ENCODE results near the gene ZNF267.

ZNF267 gene

DNA sequence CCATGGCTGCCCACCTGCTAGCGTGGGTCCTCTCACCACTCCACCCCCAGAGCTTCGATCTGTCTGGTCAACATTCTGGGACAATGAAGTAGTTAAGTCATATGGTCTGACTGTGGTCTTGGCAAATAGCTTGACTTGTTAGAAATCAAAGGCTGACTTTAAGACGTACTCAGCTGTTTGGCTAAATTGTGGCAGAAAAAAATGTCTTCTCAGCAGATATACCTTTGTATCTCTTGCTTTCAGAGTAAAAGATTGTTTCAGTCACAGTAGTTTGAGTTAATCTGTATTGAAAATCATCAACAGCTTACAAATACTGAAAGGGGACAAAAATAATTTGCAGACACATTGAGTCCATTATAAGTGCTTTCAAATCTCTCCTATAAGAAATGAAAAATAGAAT lies 2.1 kb upstream of the ZNF267 start:
- TF ChIP-seq, protein P1, sequence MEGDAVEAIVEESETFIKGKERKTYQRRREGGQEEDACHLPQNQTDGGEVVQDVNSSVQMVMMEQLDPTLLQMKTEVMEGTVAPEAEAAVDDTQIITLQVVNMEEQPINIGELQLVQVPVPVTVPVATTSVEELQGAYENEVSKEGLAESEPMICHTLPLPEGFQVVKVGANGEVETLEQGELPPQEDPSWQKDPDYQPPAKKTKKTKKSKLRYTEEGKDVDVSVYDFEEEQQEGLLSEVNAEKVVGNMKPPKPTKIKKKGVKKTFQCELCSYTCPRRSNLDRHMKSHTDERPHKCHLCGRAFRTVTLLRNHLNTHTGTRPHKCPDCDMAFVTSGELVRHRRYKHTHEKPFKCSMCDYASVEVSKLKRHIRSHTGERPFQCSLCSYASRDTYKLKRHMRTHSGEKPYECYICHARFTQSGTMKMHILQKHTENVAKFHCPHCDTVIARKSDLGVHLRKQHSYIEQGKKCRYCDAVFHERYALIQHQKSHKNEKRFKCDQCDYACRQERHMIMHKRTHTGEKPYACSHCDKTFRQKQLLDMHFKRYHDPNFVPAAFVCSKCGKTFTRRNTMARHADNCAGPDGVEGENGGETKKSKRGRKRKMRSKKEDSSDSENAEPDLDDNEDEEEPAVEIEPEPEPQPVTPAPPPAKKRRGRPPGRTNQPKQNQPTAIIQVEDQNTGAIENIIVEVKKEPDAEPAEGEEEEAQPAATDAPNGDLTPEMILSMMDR (IDR thresholded peaks at IDR 0.05; ENCODE audit: low read depth, low read length): no peak
- H3K36me3 ChIP-seq: peaks cover 5% of the 10 kb centered on the region
- no peak overlapping the region for H3K27ac ChIP-seq

DNA sequence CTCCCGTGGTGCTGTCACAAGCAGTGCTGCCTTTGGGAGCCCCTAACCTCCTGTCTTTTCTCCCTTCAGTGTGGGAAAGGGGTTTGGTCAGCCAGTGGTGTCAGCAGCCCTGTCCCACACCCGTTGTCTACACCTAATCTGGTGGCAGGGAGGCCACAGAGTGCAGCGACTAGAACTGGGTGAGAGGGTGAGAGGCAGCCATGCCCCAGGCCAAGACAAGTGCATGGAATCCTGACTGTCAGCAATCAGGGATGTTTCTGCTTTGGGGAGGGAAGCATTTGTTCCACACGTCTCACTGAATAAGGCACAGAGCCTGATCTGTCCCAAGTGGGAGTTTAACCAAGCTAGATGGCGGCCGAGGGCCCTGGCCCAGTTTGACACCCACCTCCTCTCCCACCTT lies 1.4 kb upstream of the ZNF267 start:
- Histone ChIP-seq H3K27ac (no peak overlapping the region), H3K4me3 (ENCODE audit: low read depth, low read length) (no peak overlapping the region), H3K27me3 (ENCODE audit: insufficient read depth, low read depth, severe bottlenecking) (peaks cover 4% of the 10 kb centered on the region), H3K36me3 (peaks cover 5% of the 10 kb centered on the region), H3K9me3 (ENCODE audit: severe bottlenecking) (no peaks in the 10 kb centered on the region)
- no peak for DNase-seq
- TF ChIP-seq, protein P1 (IDR thresholded peaks at IDR 0.05; ENCODE audit: low read depth, low read length): no peak

More for the DNA sequence above, 2.1 kb upstream of the ZNF267 start:
- no peak for DNase-seq
- Histone ChIP-seq H3K27me3 (ENCODE audit: insufficient read depth, low read depth, severe bottlenecking) (peaks cover 4% of the 10 kb centered on the region), H3K9me3 (ENCODE audit: severe bottlenecking) (no peaks in the 10 kb centered on the region), H3K4me3 (ENCODE audit: low read depth, low read length) (no peak overlapping the region)

DNA sequence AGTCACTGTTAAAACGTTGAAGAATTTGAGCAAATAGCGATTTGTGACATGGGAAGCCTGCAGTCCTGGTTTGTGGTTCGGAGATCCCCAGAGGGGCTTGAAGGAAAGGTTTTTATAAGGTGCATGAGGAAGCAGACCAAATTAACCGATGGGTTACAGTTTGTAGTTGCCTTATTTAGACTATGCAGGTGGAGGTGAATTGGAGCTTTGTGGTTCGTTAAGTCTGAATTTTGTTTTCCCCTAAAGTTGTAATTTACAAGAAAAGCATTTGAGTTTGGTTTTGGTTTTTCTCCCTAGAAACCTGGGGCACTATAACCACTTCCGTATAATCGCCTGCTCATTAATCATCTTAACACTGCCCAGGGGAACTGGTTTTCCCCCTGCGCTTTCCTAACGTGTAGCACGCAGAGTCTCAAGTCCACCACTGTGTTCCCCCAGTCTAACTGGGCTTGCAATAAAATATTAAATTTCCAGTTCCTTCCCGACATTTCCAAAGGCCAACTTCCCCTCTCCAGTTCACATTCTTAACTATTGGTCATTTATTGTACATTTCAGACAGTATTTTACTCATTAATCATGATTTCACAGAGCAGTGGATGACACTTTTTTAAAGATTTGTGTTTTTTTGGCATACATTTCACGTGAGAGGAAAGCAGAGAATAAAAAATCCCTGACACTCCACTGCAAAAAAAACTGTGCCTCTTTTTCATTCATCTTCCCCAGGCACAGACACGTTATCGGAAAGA lies 932 bp downstream of the ZNF267 start:
- TF ChIP-seq, protein P1 (IDR thresholded peaks at IDR 0.05; ENCODE audit: low read depth, low read length): no peak
- no peak for DNase-seq
- peak overlapping the region; percentile 90 for H3K27ac ChIP-seq
- no peaks in the 10 kb centered on the region for H3K27me3 ChIP-seq (ENCODE audit: insufficient read depth, low read depth, severe bottlenecking)
- H3K4me3 ChIP-seq (ENCODE audit: low read depth, low read length): peak overlapping the region; percentile 96
- peaks cover 8% of the 10 kb centered on the region for H3K36me3 ChIP-seq
- H3K9me3 ChIP-seq (ENCODE audit: severe bottlenecking): no peaks in the 10 kb centered on the region

DNA sequence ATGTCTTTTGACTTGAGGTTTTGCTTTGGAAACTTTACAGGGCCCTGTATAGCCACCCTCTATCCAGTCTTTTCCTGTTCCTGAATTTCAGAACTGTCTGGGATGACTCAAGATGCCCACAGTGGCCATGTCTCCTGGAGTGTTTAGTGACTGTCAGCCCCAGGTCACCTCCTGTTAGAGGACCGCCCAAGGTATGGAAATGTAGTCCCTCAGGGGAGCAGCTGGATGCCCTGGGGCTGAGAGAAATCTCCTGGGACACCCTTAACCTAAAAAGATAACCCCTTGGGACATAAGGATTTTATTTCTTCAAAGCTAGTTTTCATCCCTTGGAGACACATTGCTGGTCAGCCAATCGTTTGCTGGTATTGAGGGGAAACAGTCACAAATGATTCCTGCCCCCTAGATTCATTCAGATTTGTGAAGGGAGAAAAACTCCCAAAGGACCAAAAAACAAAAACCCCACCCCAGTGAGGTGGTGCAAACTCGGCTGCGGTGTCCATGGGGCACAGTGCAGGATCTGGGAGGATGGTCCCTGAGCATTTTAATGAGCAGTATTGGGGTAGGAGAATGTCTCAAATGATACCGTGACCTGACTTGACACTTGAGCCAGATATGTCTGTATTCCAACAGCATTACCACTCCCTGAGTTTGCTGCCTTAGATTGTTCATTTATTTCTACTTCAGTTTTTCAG lies 1.7 kb downstream of the ZNF267 start:
- Histone ChIP-seq H3K27ac (no peak overlapping the region), H3K36me3 (peaks cover 8% of the 10 kb centered on the region), H3K27me3 (ENCODE audit: insufficient read depth, low read depth, severe bottlenecking) (no peaks in the 10 kb centered on the region), H3K4me3 (ENCODE audit: low read depth, low read length) (no peak overlapping the region), H3K9me3 (ENCODE audit: severe bottlenecking) (no peaks in the 10 kb centered on the region)
- no peak for DNase-seq
- TF ChIP-seq, protein P1 (IDR thresholded peaks at IDR 0.05; ENCODE audit: low read depth, low read length): no peak

DNA sequence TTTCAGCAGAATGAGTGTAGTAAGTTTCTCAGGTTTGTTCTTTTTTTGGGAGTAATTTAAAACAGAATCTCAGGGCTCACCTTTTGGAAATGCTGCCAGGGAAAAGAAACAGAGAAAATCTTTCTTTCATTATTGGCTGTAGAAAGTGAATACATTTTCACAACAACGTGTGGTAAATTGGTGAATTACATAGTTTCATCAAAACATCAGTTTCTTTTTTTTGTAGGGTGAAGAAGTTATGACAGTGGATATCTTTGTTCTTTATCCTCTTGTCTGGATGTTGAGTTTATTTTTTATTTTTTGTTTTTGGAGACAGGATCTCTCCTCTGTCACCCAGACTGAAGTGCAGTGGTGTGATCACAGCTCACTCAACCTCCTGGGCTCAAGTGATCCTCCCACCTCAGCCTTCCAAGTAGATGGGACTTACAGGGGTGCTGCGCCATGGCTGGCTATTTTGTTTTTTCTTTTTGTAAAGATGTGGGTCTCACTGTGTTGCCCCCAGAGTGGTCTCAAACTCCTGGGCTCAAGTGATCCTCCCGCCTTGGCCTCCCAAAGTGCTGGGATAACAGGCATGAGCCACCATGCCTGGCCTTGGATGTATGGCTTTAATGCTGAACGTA lies 2.4 kb downstream of the ZNF267 start:
- Histone ChIP-seq H3K27ac (no peak overlapping the region), H3K36me3 (peaks cover 8% of the 10 kb centered on the region), H3K27me3 (ENCODE audit: insufficient read depth, low read depth, severe bottlenecking) (no peaks in the 10 kb centered on the region), H3K4me3 (ENCODE audit: low read depth, low read length) (no peak overlapping the region), H3K9me3 (ENCODE audit: severe bottlenecking) (no peaks in the 10 kb centered on the region)
- DNase-seq: no peak
- TF ChIP-seq, protein P1 (IDR thresholded peaks at IDR 0.05; ENCODE audit: low read depth, low read length): no peak
